Thoracic aorta (tissue), 2 donors: Measurements from ENCODE around the gene ITGA4. TPM values are rescaled to one million over a fixed set of nuclear protein-coding genes. Genes with fewer than 3 reads are reported as not detected.

Experiments used
- ATAC-seq: fragments of 150-250 bp; one replicate; pipeline ENCODE4 v1.8.0; 2017; ENCODE audit warnings: low read depth; ENCODE audit not compliant: insufficient number of reproducible peaks, low FRiP score
- DNase-seq: peaks from one replicate; pipeline ENCODE4 v3.0.0-alpha.2; 2020; ENCODE audit warnings: low spot score
- H3K27ac ChIP-seq, 2 donors: fragments of 200-600 bp; sonication (generic); 1 replicate in 1 of 2; 2 replicates in 1 of 2; pipeline ENCODE4 v1.5.1; 2016; ENCODE audit warnings: mild to moderate bottlenecking in 2 of 2, moderate library complexity in 2 of 2
- H3K27me3 ChIP-seq: fragments of 200-600 bp; sonication (generic); replicated peaks from 2 replicates; pipeline ENCODE4 v1.6.0; 2016; ENCODE audit warnings: mild to moderate bottlenecking; ENCODE audit not compliant: insufficient read depth
- H3K36me3 ChIP-seq: fragments of 200-600 bp; sonication (generic); one replicate; pipeline ENCODE4 v1.5.1; 2016
- H3K4me1 ChIP-seq, 2 donors: fragments of 200-600 bp; sonication (generic); 1 replicate in 1 of 2; 2 replicates in 1 of 2; pipeline versions ENCODE4 v1.5.1 to v1.6.0; 2016; ENCODE audit warnings: low read depth in 2 of 2, mild to moderate bottlenecking in 1 of 2; ENCODE audit not compliant: control insufficient read depth in 1 of 2
- H3K4me3 ChIP-seq: fragments of 200-600 bp; sonication (generic); 2 replicates; pipeline ENCODE4 v1.5.1; 2016; ENCODE audit warnings: mild to moderate bottlenecking
- H3K9me3 ChIP-seq: fragments of 200-600 bp; sonication (generic); 2 replicates; pipeline ENCODE4 v1.5.1; 2016
- CTCF ChIP-seq: fragments of 200-600 bp; sonication (generic); IDR thresholded peaks from one replicate; pipeline ENCODE4 v1.5.1; 2019; ENCODE audit warnings: antibody characterized with exemption
- total RNA-seq, 2 donors: library from RNA; depleted of rRNA; stranded (reverse); fragments of >200 nt; gene quantifications; one replicate each; pipeline versions ENCODE4 v1.1.0 to v1.2.3, GENCODE V29; 2016

ITGA4 gene
- total RNA-seq, 2 donors from 2014 or later = 21.9 to 40.3 TPM

GRCh38 chr2:181553244-181553643 lies 96.1 kb downstream of the ITGA4 start:
- H3K27ac ChIP-seq = no peak overlapping the region
- DNase-seq (no peak), ATAC-seq (no peak)
- H3K4me1 ChIP-seq = no peaks in the 10 kb centered on the region
- TF ChIP-seq CTCF = no peak
- no peaks in the 10 kb centered on the region for H3K27me3 ChIP-seq
- no peaks in the 10 kb centered on the region for H3K9me3 ChIP-seq
- H3K36me3 ChIP-seq = no peaks in the 10 kb centered on the region
- no peak overlapping the region for H3K4me3 ChIP-seq

- H3K36me3 ChIP-seq = no peaks in the 10 kb centered on the region
- no peak for DNase-seq
- no peak for TF ChIP-seq CTCF
- H3K9me3 ChIP-seq = no peaks in the 10 kb centered on the region
- H3K4me1 ChIP-seq = no peaks in the 10 kb centered on the region
- ATAC-seq = no peak
- no peaks in the 10 kb centered on the region for H3K27me3 ChIP-seq
- no peak overlapping the region for H3K4me3 ChIP-seq
- no peak overlapping the region for H3K27ac ChIP-seq
Measured at GRCh38 chr2:181554061-181554830, 97.1 kb downstream of the ITGA4 start.

GRCh38 chr2:181558371-181558770 lies 101.2 kb downstream of the ITGA4 start:
- H3K27me3 ChIP-seq = no peaks in the 10 kb centered on the region
- DNase-seq (no peak), ATAC-seq (no peak)
- no peak for TF ChIP-seq CTCF
- no peak overlapping the region for H3K27ac ChIP-seq
- no peaks in the 10 kb centered on the region for H3K36me3 ChIP-seq
- H3K4me3 ChIP-seq = no peak overlapping the region
- H3K9me3 ChIP-seq = no peaks in the 10 kb centered on the region
- H3K4me1 ChIP-seq = no peaks in the 10 kb centered on the region

DNA sequence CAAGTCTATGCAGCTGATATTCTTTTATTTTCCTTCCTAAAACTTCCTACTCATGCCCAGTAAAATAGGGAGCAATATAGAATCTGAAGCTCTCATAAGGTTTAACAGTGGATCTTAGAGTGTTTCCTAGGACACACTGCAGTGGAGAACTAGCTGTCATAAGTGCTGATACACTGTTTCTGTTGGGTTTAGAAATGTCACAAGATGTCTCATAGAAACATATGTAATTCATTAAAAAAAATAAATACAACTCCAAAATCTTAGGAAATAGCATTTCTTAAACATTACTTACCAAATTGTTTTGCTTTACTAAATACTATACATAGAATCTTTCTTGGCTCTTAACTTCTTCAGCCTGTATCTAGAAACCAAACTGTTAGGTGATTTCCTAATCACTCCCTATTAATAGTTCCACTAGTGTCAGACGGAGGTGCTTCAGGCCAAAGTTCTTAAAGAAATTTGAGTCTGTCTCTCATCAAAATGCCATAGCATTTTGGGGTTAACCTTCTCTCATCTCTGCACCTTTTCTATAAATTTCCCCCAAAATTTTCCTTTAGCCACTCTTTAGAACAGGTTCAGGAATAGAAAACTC lies 106.0 kb downstream of the ITGA4 start:
- no peak for TF ChIP-seq CTCF
- DNase-seq (no peak), ATAC-seq (no peak)
- Histone ChIP-seq H3K4me3 (no peak overlapping the region), H3K27ac (no peak overlapping the region), H3K9me3 (no peaks in the 10 kb centered on the region), H3K4me1 (no peaks in the 10 kb centered on the region), H3K27me3 (no peaks in the 10 kb centered on the region), H3K36me3 (no peaks in the 10 kb centered on the region)

DNA sequence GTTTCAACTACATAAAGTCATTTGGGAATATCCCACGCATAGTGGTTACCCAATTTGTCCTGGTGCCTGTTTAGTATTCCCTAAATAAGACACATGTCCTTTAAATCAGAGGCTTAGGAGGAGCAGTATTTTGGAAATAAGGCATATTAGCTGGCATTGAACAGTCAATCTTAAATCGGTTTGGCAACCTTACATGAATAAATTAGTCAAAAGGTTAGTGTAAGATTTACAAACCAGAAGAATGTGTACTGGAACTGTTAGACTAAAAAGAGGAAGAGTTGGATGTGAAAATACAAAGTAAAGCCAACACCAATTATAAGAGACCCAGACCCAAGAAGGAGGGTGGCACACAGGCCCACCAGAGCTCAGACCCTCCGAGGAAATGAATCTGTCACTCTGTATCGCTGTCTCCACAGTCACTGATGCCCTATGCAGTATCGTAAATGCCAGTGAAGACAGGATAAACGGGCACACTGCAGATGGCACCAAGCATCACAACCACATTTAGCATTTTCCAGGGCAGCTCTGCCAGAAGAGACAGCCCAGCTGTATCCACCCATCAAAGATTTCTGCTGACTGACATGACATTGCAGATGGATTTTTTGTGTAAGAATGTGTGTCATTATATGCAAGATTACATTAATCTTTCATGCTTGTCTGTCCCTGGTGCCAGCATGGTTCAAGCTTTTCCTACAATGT lies 109.3 kb downstream of the ITGA4 start:
- TF ChIP-seq CTCF = no peak
- H3K9me3 ChIP-seq = no peaks in the 10 kb centered on the region
- DNase-seq (no peak), ATAC-seq (no peak)
- no peaks in the 10 kb centered on the region for H3K27me3 ChIP-seq
- no peak overlapping the region for H3K27ac ChIP-seq
- H3K36me3 ChIP-seq = no peaks in the 10 kb centered on the region
- H3K4me3 ChIP-seq = no peak overlapping the region
- no peaks in the 10 kb centered on the region for H3K4me1 ChIP-seq
